GM21390 (cell line): ENCODE measurements around the gene ADH7.

Experiments
- ATAC-seq: cut with Tn5 transposase; IDR thresholded peaks from one replicate; pipeline ENCODE4 v1.9.1; 2021; ENCODE audit not compliant: unreplicated experiment

ADH7 gene

GRCh38 chr4:99435154-99435553 is at the start of gene ADH7:
ADH7 (minus strand) TSS chr4:99435342; CDS start chr4:99435233, 109 bp downstream.
- ATAC-seq, result no peak

- ATAC-seq, result no peak
Observed at GRCh38 chr4:99483636-99484035, 48.5 kb upstream of the ADH7 start.

- no peak for ATAC-seq
Observed at GRCh38 chr4:99473131-99473530, 38.0 kb upstream of the ADH7 start.

GRCh38 chr4:99471896-99472295 is 36.8 kb upstream of the ADH7 start:
- ATAC-seq, result no peak

- no peak for ATAC-seq
Observed at GRCh38 chr4:99471349-99471748, 36.2 kb upstream of the ADH7 start.

GRCh38 chr4:99468889-99469288 is 33.7 kb upstream of the ADH7 start:
- no peak for ATAC-seq

GRCh38 chr4:99467887-99468286 is 32.7 kb upstream of the ADH7 start:
- ATAC-seq, result no peak

GRCh38 chr4:99463566-99463965 is 28.4 kb upstream of the ADH7 start:
- no peak for ATAC-seq

- ATAC-seq, result peak; percentile 97
Observed at GRCh38 chr4:99462875-99463464, 27.8 kb upstream of the ADH7 start.

- no peak for ATAC-seq
Observed at GRCh38 chr4:99461623-99462401, 26.7 kb upstream of the ADH7 start.

GRCh38 chr4:99459546-99460042 is 24.5 kb upstream of the ADH7 start:
- no peak for ATAC-seq

- ATAC-seq, result no peak
Observed at GRCh38 chr4:99458911-99459447, 23.8 kb upstream of the ADH7 start.

- no peak for ATAC-seq
Observed at GRCh38 chr4:99457676-99458075, 22.5 kb upstream of the ADH7 start.

GRCh38 chr4:99457270-99457669 is 22.1 kb upstream of the ADH7 start:
- ATAC-seq, result no peak

- ATAC-seq, result peak; percentile 18
Observed at GRCh38 chr4:99447513-99447912, 12.4 kb upstream of the ADH7 start.

GRCh38 chr4:99447079-99447478 is 11.9 kb upstream of the ADH7 start:
- peak; percentile 92 for ATAC-seq

- no peak for ATAC-seq
Observed at GRCh38 chr4:99438405-99438780, 3.3 kb upstream of the ADH7 start.

- ATAC-seq, result no peak
Observed at GRCh38 chr4:99437723-99438404, 2.7 kb upstream of the ADH7 start.

GRCh38 chr4:99436976-99437722 is 2.0 kb upstream of the ADH7 start:
- no peak for ATAC-seq

- no peak for ATAC-seq
Observed at GRCh38 chr4:99436462-99436861, 1.3 kb upstream of the ADH7 start.

- no peak for ATAC-seq
Observed at GRCh38 chr4:99430106-99430505, 5.0 kb downstream of the ADH7 start.
